K562 (cell line): ENCODE measurements around the gene ATRIP. TPM values are rescaled to one million over a fixed set of nuclear protein-coding genes. Genes with fewer than 3 reads are reported as not detected.

Experiments
- BCL6 ChIP-seq: fragments of 250-450 bp; sonication (Bioruptor Pico); IDR thresholded peaks from 2 replicates; pipeline ENCODE4 v1.4.0; 2020
- CBFA2T3 ChIP-seq: fragments of 450-650 bp; IDR thresholded peaks from 2 replicates; pipeline ENCODE4 v1.6.1; 2017
- CBFB ChIP-seq: sonication (generic); formaldehyde crosslinking; IDR thresholded peaks from 2 replicates; pipeline ENCODE4 v1.4.0; 2020; ENCODE audit warnings: mild to moderate bottlenecking, missing genetic modification reagents
- DMBX1 ChIP-seq: fragments of 250-450 bp; sonication (Bioruptor Pico); IDR thresholded peaks from 2 replicates; pipeline ENCODE4 v1.8.0; 2022; ENCODE audit warnings: inconsistent platforms, mild to moderate bottlenecking, moderate library complexity, borderline replicate concordance
- JUNB ChIP-seq: fragments of 450-650 bp; formaldehyde crosslinking; conservative IDR thresholded peaks from 2 replicates; pipeline ENCODE4 v1.4.0; 2020; ENCODE audit warnings: mild to moderate bottlenecking
- MAX ChIP-seq: sonication (generic); formaldehyde crosslinking; IDR thresholded peaks from 2 replicates; pipeline ENCODE4 v1.9.0; 2022; ENCODE audit warnings: mild to moderate bottlenecking, missing genetic modification reagents
- MNT ChIP-seq, 2 experiments: fragments of 450-650 bp; conservative IDR thresholded peaks; 2 replicates each; pipeline ENCODE4 v1.6.1; 2017; ENCODE audit warnings: mild to moderate bottlenecking in 2 of 2, moderate library complexity in 2 of 2
- PHB2 ChIP-seq: fragments of 450-650 bp; IDR thresholded peaks from 2 replicates; pipeline ENCODE4 v1.6.1; 2017; ENCODE audit warnings: low read depth
- POLR2G ChIP-seq: fragments of 200-400 bp; formaldehyde crosslinking; IDR thresholded peaks from 2 replicates; pipeline ENCODE4 v1.6.1; 2017; ENCODE audit warnings: low read depth, mild to moderate bottlenecking, antibody characterized with exemption, low read length, moderate library complexity
- RBM22 ChIP-seq: fragments of 200-400 bp; formaldehyde crosslinking; IDR thresholded peaks from 2 replicates; pipeline ENCODE4 v1.6.1; 2018; ENCODE audit warnings: low read length, low read depth; ENCODE audit not compliant: poor library complexity, severe bottlenecking
- RFX1 ChIP-seq: fragments of 450-650 bp; IDR thresholded peaks from 2 replicates; pipeline ENCODE4 v1.6.1; 2016; ENCODE audit warnings: mild to moderate bottlenecking, moderate library complexity
- RUNX1 ChIP-seq: sonication (generic); IDR thresholded peaks from 2 replicates; pipeline ENCODE4 v1.6.1; 2016; ENCODE audit warnings: antibody characterized with exemption, low read depth
- SUPT5H ChIP-seq: fragments of 450-650 bp; IDR thresholded peaks from 2 replicates; pipeline ENCODE4 v1.6.1; 2016
- THAP12 ChIP-seq: fragments of 250-450 bp; sonication (Bioruptor Pico); IDR thresholded peaks from 2 replicates; pipeline ENCODE4 v1.9.0; 2021; ENCODE audit warnings: mild to moderate bottlenecking, inconsistent platforms
- THRB ChIP-seq: fragments of 450-650 bp; formaldehyde crosslinking; conservative IDR thresholded peaks from 2 replicates; pipeline ENCODE4 v1.4.0; 2022; ENCODE audit warnings: mild to moderate bottlenecking, missing genetic modification characterization
- ZFP1 ChIP-seq: fragments of 450-650 bp; formaldehyde crosslinking; IDR thresholded peaks from 2 replicates; pipeline ENCODE4 v1.4.0; 2020; ENCODE audit warnings: mild to moderate bottlenecking, mixed read lengths
- ZHX1 ChIP-seq: fragments of 150-350 bp; conservative IDR thresholded peaks from 2 replicates; pipeline ENCODE4 v1.6.1; 2014; ENCODE audit warnings: low read length
- ZNF24 ChIP-seq: fragments of 450-650 bp; IDR thresholded peaks from 2 replicates; pipeline ENCODE4 v1.6.1; 2016
- ZNF311 ChIP-seq: fragments of 250-450 bp; sonication (Bioruptor Pico); IDR thresholded peaks from 2 replicates; pipeline ENCODE4 v1.4.0; 2020; ENCODE audit warnings: mild to moderate bottlenecking, moderate library complexity
- ZNF695 ChIP-seq: fragments of 450-650 bp; formaldehyde crosslinking; IDR thresholded peaks from 2 replicates; pipeline ENCODE4 v1.4.0; 2020; ENCODE audit warnings: mild to moderate bottlenecking, moderate library complexity
- polyA plus RNA-seq, 8 experiments: library from polyadenylated mRNA; depleted of rRNA in 4 of 8; stranded (reverse) in 5 of 8; unstranded in 3 of 8; fragments of >200 nt; fragmentation: Nextera tagmentation in 2 of 8; fragmentation: Illumina TruSeq in 1 of 8; extraction: Ambion mirVana in 2 of 8; extraction: Trizol in 1 of 8; gene quantifications; 2 replicates each; pipeline versions ENCODE4 v1.2.1 to v1.2.3, GENCODE V29; 2011 to 2014; ENCODE audit warnings: inconsistent platforms in 1 of 8, missing spikeins in 1 of 8
- total RNA-seq, 7 experiments: library from RNA; depleted of rRNA in 6 of 7; stranded (reverse); fragments of >200 nt in 6 of 7; fragmentation: Illumina TruSeq in 2 of 7; extraction: Trizol in 2 of 7; gene quantifications; 2 replicates each; pipeline versions ENCODE4 v1.2.1 to v1.2.3, GENCODE V29; 2011 to 2021; ENCODE audit warnings: low replicate concordance in 1 of 7

ATRIP gene
- total and polyA plus RNA-seq, 9 of the 15 experiments (the other 6 are each of a cell fraction or from before 2014, with no cell fraction given): 1.7 to 15.7 (median 10.5) TPM

- TF ChIP-seq DMBX1 (CRISPR knock-in tag) (no peak), POLR2G (peak; percentile 69; the same call in 1 of the 2 replicates), THAP12 (CRISPR knock-in tag) (no peak), JUNB (CRISPR knock-in tag) (no peak), CBFB (CRISPR knock-in tag) (no peak), MNT (conservative IDR thresholded peaks at IDR 0.05) (peak; percentile 76 to 83), BCL6 (CRISPR knock-in tag) (no peak), SUPT5H (peak; percentile 81), RFX1 (no peak), ZNF24 (no peak), MAX (CRISPR knock-in tag) (peak; percentile 16), PHB2 (no peak), ZNF311 (CRISPR knock-in tag) (no peak), ZFP1 (no peak), CBFA2T3 (peak; percentile 23), RBM22 (no peak), ZNF695 (no peak), ZHX1 (no peak), RUNX1 (no peak), THRB (CRISPR knock-in tag) (no peak)
Measured at GRCh38 chr3:48472923-48473616, 26.5 kb downstream of the ATRIP start (continued).
